HepG2 (cell line): ENCODE results near the gene RAC3. TPM values are rescaled to one million over a fixed set of nuclear protein-coding genes. Genes with fewer than 3 reads are reported as not detected.

ENCODE experiments used
- NCOR1 ChIP-seq: fragments of 200-600 bp; sonication (generic); IDR thresholded peaks from 2 replicates; pipeline ENCODE4 v1.7.0; 2017; ENCODE audit warnings: antibody characterized with exemption, low read length, borderline replicate concordance
- ZBTB40 ChIP-seq, 2 experiments: fragments of 450-650 bp in 1 of 2; sonication (generic) in 1 of 2; formaldehyde crosslinking in 1 of 2; IDR thresholded peaks; 2 replicates each; pipeline versions ENCODE4 v1.6.1 to v1.8.0; 2016 to 2022; ENCODE audit warnings: antibody characterized with exemption in 1 of 2, mild to moderate bottlenecking in 1 of 2, missing genetic modification reagents in 1 of 2
- ZNF574 ChIP-seq: sonication (generic); formaldehyde crosslinking; IDR thresholded peaks from 2 replicates; pipeline ENCODE4 v1.4.0; 2020; ENCODE audit warnings: missing genetic modification reagents
- ZNF788 ChIP-seq: sonication (generic); formaldehyde crosslinking; IDR thresholded peaks from 2 replicates; pipeline ENCODE4 v1.5.0; 2020; ENCODE audit warnings: mild to moderate bottlenecking, missing genetic modification reagents, borderline replicate concordance
- polyA plus RNA-seq, 8 experiments: library from polyadenylated mRNA; depleted of rRNA in 3 of 8; stranded (reverse) in 7 of 8; unstranded in 1 of 8; fragments of >200 nt; fragmentation: Illumina TruSeq in 4 of 8; extraction: Trizol in 4 of 8; gene quantifications; 2 replicates each; pipeline versions ENCODE4 v1.2.1 to v1.2.3, GENCODE V29; 2011 to 2016; ENCODE audit warnings: low read depth in 4 of 8, missing spikeins in 1 of 8, mixed read lengths in 1 of 8; ENCODE audit not compliant: insufficient read depth in 1 of 8
- total RNA-seq, 5 experiments: library from RNA; depleted of rRNA; stranded (reverse); fragments of >200 nt; fragmentation: Illumina TruSeq; extraction: Trizol; gene quantifications; 2 replicates each; pipeline ENCODE4 v1.2.3, GENCODE V29; 2016; ENCODE audit warnings: low read depth in 1 of 5
- TF ChIP-seq, protein P1 (sequence below): sonication (generic); formaldehyde crosslinking; IDR thresholded peaks from 2 replicates; pipeline ENCODE4 v1.5.0; 2020; ENCODE audit warnings: mild to moderate bottlenecking, missing genetic modification reagents, borderline replicate concordance
- TF ChIP-seq, protein P2 (sequence below): sonication (generic); formaldehyde crosslinking; IDR thresholded peaks from 2 replicates; pipeline ENCODE4 v1.4.0; 2020; ENCODE audit warnings: missing genetic modification reagents

RAC3 gene
- total and polyA plus RNA-seq, 2 of the 13 experiments (the other 11 are each of a cell fraction or from before 2014, with no cell fraction given), result 10.5 to 21.3 TPM

DNA sequence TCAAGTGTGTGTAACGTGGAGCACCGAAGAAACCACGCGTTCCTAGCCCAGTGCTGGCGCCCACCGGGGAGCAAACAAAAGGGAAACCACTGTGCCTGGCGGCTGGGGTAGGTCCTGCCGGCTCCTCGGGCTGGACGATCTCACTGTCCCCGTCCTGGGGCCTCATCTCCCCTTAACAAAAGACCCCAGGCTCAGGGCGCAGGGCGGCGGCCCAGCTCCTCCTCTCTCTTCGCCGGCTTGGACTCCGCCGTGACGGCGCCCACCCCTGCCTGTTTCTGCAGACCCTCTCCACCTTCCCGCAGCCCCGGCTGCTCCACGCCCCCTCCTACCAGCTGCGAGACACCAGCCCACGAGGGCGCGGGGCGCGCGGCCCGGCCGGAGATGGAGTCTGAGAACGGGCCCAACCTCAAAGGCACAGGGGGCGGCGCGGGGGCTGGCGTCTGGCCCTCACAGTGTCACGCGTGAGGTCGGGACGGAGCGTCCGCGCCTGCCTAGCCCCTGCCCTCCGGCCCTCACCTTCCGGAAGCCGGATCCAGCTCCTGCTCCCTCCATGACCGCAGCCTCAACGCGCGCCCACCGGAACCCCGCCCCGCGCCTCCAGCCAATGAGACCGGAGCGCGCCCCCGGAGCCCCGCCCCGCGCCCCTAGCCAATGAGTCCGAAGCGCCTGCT is 9.0 kb upstream of the RAC3 start, which contains the start of gene CENPX (continued):
- TF ChIP-seq ZBTB40 (IDR thresholded peaks at IDR 0.05), result no peak
- peak; percentile 28; the same call in 1 of the 2 replicates for TF ChIP-seq ZBTB40 (CRISPR knock-in tag; IDR thresholded peaks at IDR 0.05)
- TF ChIP-seq, protein P1, sequence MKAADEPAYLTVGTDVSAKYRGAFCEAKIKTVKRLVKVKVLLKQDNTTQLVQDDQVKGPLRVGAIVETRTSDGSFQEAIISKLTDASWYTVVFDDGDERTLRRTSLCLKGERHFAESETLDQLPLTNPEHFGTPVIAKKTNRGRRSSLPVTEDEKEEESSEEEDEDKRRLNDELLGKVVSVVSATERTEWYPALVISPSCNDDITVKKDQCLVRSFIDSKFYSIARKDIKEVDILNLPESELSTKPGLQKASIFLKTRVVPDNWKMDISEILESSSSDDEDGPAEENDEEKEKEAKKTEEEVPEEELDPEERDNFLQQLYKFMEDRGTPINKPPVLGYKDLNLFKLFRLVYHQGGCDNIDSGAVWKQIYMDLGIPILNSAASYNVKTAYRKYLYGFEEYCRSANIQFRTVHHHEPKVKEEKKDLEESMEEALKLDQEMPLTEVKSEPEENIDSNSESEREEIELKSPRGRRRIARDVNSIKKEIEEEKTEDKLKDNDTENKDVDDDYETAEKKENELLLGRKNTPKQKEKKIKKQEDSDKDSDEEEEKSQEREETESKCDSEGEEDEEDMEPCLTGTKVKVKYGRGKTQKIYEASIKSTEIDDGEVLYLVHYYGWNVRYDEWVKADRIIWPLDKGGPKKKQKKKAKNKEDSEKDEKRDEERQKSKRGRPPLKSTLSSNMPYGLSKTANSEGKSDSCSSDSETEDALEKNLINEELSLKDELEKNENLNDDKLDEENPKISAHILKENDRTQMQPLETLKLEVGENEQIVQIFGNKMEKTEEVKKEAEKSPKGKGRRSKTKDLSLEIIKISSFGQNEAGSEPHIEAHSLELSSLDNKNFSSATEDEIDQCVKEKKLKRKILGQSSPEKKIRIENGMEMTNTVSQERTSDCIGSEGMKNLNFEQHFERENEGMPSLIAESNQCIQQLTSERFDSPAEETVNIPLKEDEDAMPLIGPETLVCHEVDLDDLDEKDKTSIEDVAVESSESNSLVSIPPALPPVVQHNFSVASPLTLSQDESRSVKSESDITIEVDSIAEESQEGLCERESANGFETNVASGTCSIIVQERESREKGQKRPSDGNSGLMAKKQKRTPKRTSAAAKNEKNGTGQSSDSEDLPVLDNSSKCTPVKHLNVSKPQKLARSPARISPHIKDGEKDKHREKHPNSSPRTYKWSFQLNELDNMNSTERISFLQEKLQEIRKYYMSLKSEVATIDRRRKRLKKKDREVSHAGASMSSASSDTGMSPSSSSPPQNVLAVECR (CRISPR knock-in tag), result peak; percentile 85
- TF ChIP-seq ZNF574, result peak; percentile 72; the same call in 1 of the 2 replicates
- 0 out of 2 replicates have a peak, but pooled peaks have one; percentile 30 for TF ChIP-seq ZNF788 (CRISPR knock-in tag)
- TF ChIP-seq, protein P2, sequence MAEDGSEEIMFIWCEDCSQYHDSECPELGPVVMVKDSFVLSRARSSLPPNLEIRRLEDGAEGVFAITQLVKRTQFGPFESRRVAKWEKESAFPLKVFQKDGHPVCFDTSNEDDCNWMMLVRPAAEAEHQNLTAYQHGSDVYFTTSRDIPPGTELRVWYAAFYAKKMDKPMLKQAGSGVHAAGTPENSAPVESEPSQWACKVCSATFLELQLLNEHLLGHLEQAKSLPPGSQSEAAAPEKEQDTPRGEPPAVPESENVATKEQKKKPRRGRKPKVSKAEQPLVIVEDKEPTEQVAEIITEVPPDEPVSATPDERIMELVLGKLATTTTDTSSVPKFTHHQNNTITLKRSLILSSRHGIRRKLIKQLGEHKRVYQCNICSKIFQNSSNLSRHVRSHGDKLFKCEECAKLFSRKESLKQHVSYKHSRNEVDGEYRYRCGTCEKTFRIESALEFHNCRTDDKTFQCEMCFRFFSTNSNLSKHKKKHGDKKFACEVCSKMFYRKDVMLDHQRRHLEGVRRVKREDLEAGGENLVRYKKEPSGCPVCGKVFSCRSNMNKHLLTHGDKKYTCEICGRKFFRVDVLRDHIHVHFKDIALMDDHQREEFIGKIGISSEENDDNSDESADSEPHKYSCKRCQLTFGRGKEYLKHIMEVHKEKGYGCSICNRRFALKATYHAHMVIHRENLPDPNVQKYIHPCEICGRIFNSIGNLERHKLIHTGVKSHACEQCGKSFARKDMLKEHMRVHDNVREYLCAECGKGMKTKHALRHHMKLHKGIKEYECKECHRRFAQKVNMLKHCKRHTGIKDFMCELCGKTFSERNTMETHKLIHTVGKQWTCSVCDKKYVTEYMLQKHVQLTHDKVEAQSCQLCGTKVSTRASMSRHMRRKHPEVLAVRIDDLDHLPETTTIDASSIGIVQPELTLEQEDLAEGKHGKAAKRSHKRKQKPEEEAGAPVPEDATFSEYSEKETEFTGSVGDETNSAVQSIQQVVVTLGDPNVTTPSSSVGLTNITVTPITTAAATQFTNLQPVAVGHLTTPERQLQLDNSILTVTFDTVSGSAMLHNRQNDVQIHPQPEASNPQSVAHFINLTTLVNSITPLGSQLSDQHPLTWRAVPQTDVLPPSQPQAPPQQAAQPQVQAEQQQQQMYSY (CRISPR knock-in tag), result peak; percentile 81
- no peak for TF ChIP-seq NCOR1
